K562 (cell line): ENCODE data around the gene ARID5B. TPM values are rescaled to one million over a fixed set of nuclear protein-coding genes. Genes with fewer than 3 reads are reported as not detected.

Experiments
- ATAC-seq: fragments of 200-7000 bp; cut with Tn5 transposase; 3 replicates; pipeline ENCODE4 v1.9.1; 2020; ENCODE audit warnings: moderate library complexity
- BruUV-seq: library from RNA; stranded (reverse); fragments of 400-500 nt; replicated peaks from 2 replicates; lab custom pipeline; 2021; lab: Mats Ljungman, UMichigan
- CTCF ChIA-PET: fragments of 300-600 bp; formaldehyde crosslinking; extraction: SDS; loops from one replicate; lab custom pipeline; 2021; ENCODE audit warnings: low intra/inter-chr PET ratio; lab: Yijun Ruan, JAX
- POLR2A ChIA-PET: fragments of 300-600, 350-650 bp; sonication (Branson Sonifier 250); formaldehyde crosslinking; extraction: SDS; loops from one replicate; lab custom pipeline; 2021; ENCODE audit warnings: antibody characterized with exemption, inconsistent platforms; lab: Yijun Ruan, JAX
- DNase-seq, 4 experiments: peaks; one replicate each; pipeline versions ENCODE4 v3.0.0 to v3.0.0-alpha.2; 2011 to 2018; ENCODE audit warnings: low spot score in 3 of 4, mixed read lengths in 3 of 4; ENCODE audit errors: extremely low read depth in 1 of 4
- FAIRE-seq: peaks from 2 replicates; lab custom pipeline; 2011; peaks lifted over from hg19 to GRCh38; lab: Jason Lieb, UNC
- H2AFZ ChIP-seq: 2 replicates; pipeline ENCODE4 v1.6.0; 2011; ENCODE audit warnings: low read depth, low read length, control low read depth, inconsistent platforms
- H3K27ac ChIP-seq: fragments of 200-600 bp; 3 replicates; pipeline ENCODE4 v1.8.0; 2011; ENCODE audit warnings: low read depth, mild to moderate bottlenecking, control low read depth, inconsistent platforms, low read length, moderate library complexity, mixed read lengths; ENCODE audit errors: extremely low read depth
- H3K27me3 ChIP-seq, 2 experiments: fragments of 300-600 bp in 1 of 2; 2 replicates in 1 of 2; 3 replicates in 1 of 2; pipeline versions ENCODE4 v1.6.0 to v1.8.0; 2011; ENCODE audit warnings: inconsistent platforms in 2 of 2, low read length in 2 of 2, mild to moderate bottlenecking in 1 of 2, mixed read lengths in 1 of 2, moderate library complexity in 1 of 2; ENCODE audit not compliant: control insufficient read depth in 2 of 2, insufficient read depth in 2 of 2
- H3K36me3 ChIP-seq: fragments of 300-600 bp; 3 replicates; pipeline ENCODE4 v1.8.0; 2011; ENCODE audit warnings: mild to moderate bottlenecking, low read length, inconsistent platforms; ENCODE audit not compliant: control insufficient read depth, insufficient read depth
- H3K4me1 ChIP-seq, 2 experiments: fragments of 200-600 bp in 1 of 2; replicated peaks in 1 of 2; 2 replicates in 1 of 2; 3 replicates in 1 of 2; pipeline versions ENCODE4 v1.5.1 to v1.8.0; 2011; ENCODE audit warnings: inconsistent platforms in 2 of 2, low read length in 2 of 2, mild to moderate bottlenecking in 1 of 2, mixed read lengths in 1 of 2, moderate library complexity in 1 of 2; ENCODE audit not compliant: control insufficient read depth in 2 of 2, insufficient read depth in 2 of 2
- H3K4me2 ChIP-seq: 2 replicates; pipeline ENCODE4 v1.6.1; 2011; ENCODE audit warnings: low read length, control low read depth, inconsistent platforms, mixed read lengths; ENCODE audit not compliant: insufficient read depth
- H3K4me3 ChIP-seq: fragments of 200-600 bp; sonication (generic), shearing (Covaris generic); 2 replicates; pipeline ENCODE4 v1.5.1; 2016; ENCODE audit warnings: control low read depth, inconsistent platforms
- H3K79me2 ChIP-seq: fragments of 200-600 bp; 3 replicates; pipeline ENCODE4 v1.8.0; 2011; ENCODE audit warnings: low read length, inconsistent platforms; ENCODE audit not compliant: control insufficient read depth, insufficient read depth
- H3K9ac ChIP-seq, 2 experiments: 2 replicates each; pipeline versions ENCODE4 v1.6.0 to v1.6.1; 2011; ENCODE audit warnings: low read depth in 2 of 2, low read length in 2 of 2, control low read depth in 1 of 2, inconsistent platforms in 1 of 2, mild to moderate bottlenecking in 1 of 2, mixed read lengths in 1 of 2; ENCODE audit not compliant: insufficient read depth in 1 of 2
- H3K9me1 ChIP-seq: one replicate; pipeline ENCODE4 v1.6.0; 2011; ENCODE audit warnings: inconsistent platforms, mild to moderate bottlenecking, low read length, moderate library complexity; ENCODE audit not compliant: control insufficient read depth, insufficient read depth
- H3K9me3 ChIP-seq: replicated peaks from 2 replicates; pipeline ENCODE4 v1.5.1; 2011; ENCODE audit warnings: low read depth, low read length, inconsistent platforms; ENCODE audit not compliant: control insufficient read depth, insufficient read depth
- H4K20me1 ChIP-seq: replicated peaks from 2 replicates; pipeline ENCODE4 v1.6.1; 2011; ENCODE audit warnings: low read length, inconsistent platforms, mixed read lengths; ENCODE audit not compliant: control insufficient read depth, insufficient read depth
- CEBPB ChIP-seq: fragments of 450-650 bp; IDR thresholded peaks from 2 replicates; pipeline ENCODE4 v1.6.1; 2016; ENCODE audit warnings: missing genetic modification characterization, missing compliant biosample characterization
- GABPB2 ChIP-seq: fragments of 250-450 bp; sonication (Bioruptor Pico); conservative IDR thresholded peaks from 2 replicates; pipeline ENCODE4 v1.5.1; 2021; ENCODE audit warnings: mild to moderate bottlenecking
- GATAD2A ChIP-seq: fragments of 450-650 bp; IDR thresholded peaks from 2 replicates; pipeline ENCODE4 v1.6.1; 2017
- SREBF1 ChIP-seq: fragments of 150-350 bp; IDR thresholded peaks from 2 replicates; pipeline ENCODE4 v1.6.1; 2014; ENCODE audit warnings: antibody characterized with exemption, low read depth, low read length, borderline replicate concordance
- TAF9B ChIP-seq: fragments of 450-650 bp; IDR thresholded peaks from 2 replicates; pipeline ENCODE4 v1.6.1; 2018; ENCODE audit warnings: mild to moderate bottlenecking; ENCODE audit not compliant: partially characterized antibody
- ZBTB17 ChIP-seq: fragments of 450-650 bp; formaldehyde crosslinking; IDR thresholded peaks from 2 replicates; pipeline ENCODE4 v1.4.0; 2020; ENCODE audit warnings: mild to moderate bottlenecking
- ZNF124 ChIP-seq: sonication (generic); formaldehyde crosslinking; IDR thresholded peaks from 2 replicates; pipeline ENCODE4 v1.8.1; 2022; ENCODE audit warnings: missing genetic modification reagents
- ZNF133 ChIP-seq: fragments of 250-450 bp; sonication (Bioruptor Pico); IDR thresholded peaks from 2 replicates; pipeline ENCODE4 v1.4.0; 2020; ENCODE audit warnings: mild to moderate bottlenecking
- ZNF707 ChIP-seq: fragments of 250-450 bp; sonication (Bioruptor Pico); conservative IDR thresholded peaks from 2 replicates; pipeline ENCODE4 v1.8.0; 2022; ENCODE audit warnings: inconsistent platforms, mild to moderate bottlenecking, moderate library complexity
- ZNF77 ChIP-seq: fragments of 250-450 bp; sonication (Bioruptor Pico); IDR thresholded peaks from 2 replicates; pipeline ENCODE4 v1.5.0; 2020
- WGBS: fragments of 100-300 bp; shearing (Covaris generic); methylation state at CpG from one replicate; pipeline ENCODE4 v1.1.6; 2016; ENCODE audit warnings: low coverage, mixed read lengths; ENCODE audit not compliant: insufficient coverage; ENCODE audit errors: missing lambda C conversion rate; 5-methylcytosine and 5-hydroxymethylcytosine counted together
- in situ Hi-C: fragments of 300-500 bp; cut with MboI; formaldehyde crosslinking; loops from 4 replicates; pipeline ENCODE4 v1.15.0; 2018; ENCODE audit warnings: inconsistent platforms, mixed read lengths
- intact Hi-C: fragments of 100-400 bp; cut with micrococcal nuclease; formaldehyde crosslinking; loops from 2 replicates; pipeline ENCODE4 v1.14.2; 2022
- polyA plus RNA-seq, 8 experiments: library from polyadenylated mRNA; depleted of rRNA in 4 of 8; stranded (reverse) in 5 of 8; unstranded in 3 of 8; fragments of >200 nt; fragmentation: Nextera tagmentation in 2 of 8; fragmentation: Illumina TruSeq in 1 of 8; extraction: Ambion mirVana in 2 of 8; extraction: Trizol in 1 of 8; gene quantifications; 2 replicates each; pipeline versions ENCODE4 v1.2.1 to v1.2.3, GENCODE V29; 2011 to 2014; ENCODE audit warnings: inconsistent platforms in 1 of 8, missing spikeins in 1 of 8
- total RNA-seq, 7 experiments: library from RNA; depleted of rRNA in 6 of 7; stranded (reverse); fragments of >200 nt in 6 of 7; fragmentation: Illumina TruSeq in 2 of 7; extraction: Trizol in 2 of 7; gene quantifications; 2 replicates each; pipeline versions ENCODE4 v1.2.1 to v1.2.3, GENCODE V29; 2011 to 2021; ENCODE audit warnings: low replicate concordance in 1 of 7
- TF ChIP-seq, protein P1 (sequence below): sonication (generic); formaldehyde crosslinking; IDR thresholded peaks from 2 replicates; pipeline ENCODE4 v1.4.0; 2020; ENCODE audit warnings: mild to moderate bottlenecking, missing genetic modification reagents
- TF ChIP-seq, protein P2 (sequence below): sonication (generic); formaldehyde crosslinking; IDR thresholded peaks from 2 replicates; pipeline ENCODE4 v1.8.1; 2022; ENCODE audit warnings: missing genetic modification reagents
- TF ChIP-seq, protein P3 (sequence below): fragments of 250-450 bp; sonication (Bioruptor Pico); IDR thresholded peaks from 2 replicates; pipeline ENCODE4 v1.5.0; 2020; ENCODE audit warnings: mild to moderate bottlenecking, borderline replicate concordance
- TF ChIP-seq, protein P4 (sequence below): fragments of 450-650 bp; IDR thresholded peaks from 2 replicates; pipeline ENCODE4 v1.6.1; 2016; ENCODE audit warnings: missing biosample characterization, missing genetic modification characterization

ARID5B gene
- total and polyA plus RNA-seq, 9 of the 15 experiments (the other 6 are each of a cell fraction or from before 2014, with no cell fraction given) = 0.48 to 1.6 (median 0.80) TPM

DNA sequence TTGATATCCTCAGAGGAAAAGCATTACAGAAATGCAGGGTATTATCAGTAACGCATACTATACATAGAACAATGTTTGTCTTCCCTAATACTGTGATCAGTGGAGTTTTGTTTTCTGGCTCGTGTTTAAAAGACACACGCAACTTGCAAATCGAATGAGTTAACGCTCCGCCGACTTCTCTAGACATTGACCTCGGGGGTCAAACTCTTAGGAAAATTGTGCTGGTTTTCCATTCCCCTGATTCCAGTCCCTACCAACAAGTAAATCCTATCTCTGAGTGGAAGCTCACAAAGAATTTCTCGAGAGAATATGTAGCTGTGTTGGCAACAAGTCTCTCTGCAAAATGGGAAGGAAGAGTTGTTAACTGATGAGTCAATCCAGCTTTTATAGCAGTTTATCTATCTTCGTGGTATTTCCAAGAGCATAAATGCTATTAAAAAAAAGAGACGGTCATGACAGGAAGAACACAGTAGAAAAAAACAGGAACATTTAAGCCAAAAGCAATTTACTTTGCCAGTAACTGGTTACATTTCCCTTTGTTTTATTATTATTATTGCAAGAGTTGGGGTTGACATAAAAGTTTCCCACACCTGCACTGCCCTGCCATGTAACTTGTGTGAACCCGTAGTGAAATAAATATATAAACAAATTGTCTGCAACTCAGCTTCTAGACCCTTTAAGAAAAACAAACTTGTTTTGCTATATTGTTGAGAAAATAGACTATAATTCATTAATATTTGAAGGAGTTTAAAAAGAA, 144.4 kb downstream of the ARID5B start:
- no peak overlapping the region for H2AFZ ChIP-seq
- H3K4me3 ChIP-seq = no peak overlapping the region
- ATAC-seq (no peak), DNase-seq (no peak), FAIRE-seq (no peak)
- peaks cover 5 to 9% of the 10 kb centered on the region in 2 experiments; a peak in 3 of 5 replicates for H3K4me1 ChIP-seq
- no TSS peak for BruUV-seq
- H4K20me1 ChIP-seq = no peaks in the 10 kb centered on the region
- no peaks in the 10 kb centered on the region for H3K9me1 ChIP-seq
- H3K9me3 ChIP-seq = no peaks in the 10 kb centered on the region
- intact Hi-C loops = no loop called here
- H3K27me3 ChIP-seq = peaks cover 4 to 9% of the 10 kb centered on the region in 2 experiments; a peak in 3 of 5 replicates
- no peak for TF ChIP-seq ZNF133 (CRISPR knock-in tag)
- TF ChIP-seq, protein P1, sequence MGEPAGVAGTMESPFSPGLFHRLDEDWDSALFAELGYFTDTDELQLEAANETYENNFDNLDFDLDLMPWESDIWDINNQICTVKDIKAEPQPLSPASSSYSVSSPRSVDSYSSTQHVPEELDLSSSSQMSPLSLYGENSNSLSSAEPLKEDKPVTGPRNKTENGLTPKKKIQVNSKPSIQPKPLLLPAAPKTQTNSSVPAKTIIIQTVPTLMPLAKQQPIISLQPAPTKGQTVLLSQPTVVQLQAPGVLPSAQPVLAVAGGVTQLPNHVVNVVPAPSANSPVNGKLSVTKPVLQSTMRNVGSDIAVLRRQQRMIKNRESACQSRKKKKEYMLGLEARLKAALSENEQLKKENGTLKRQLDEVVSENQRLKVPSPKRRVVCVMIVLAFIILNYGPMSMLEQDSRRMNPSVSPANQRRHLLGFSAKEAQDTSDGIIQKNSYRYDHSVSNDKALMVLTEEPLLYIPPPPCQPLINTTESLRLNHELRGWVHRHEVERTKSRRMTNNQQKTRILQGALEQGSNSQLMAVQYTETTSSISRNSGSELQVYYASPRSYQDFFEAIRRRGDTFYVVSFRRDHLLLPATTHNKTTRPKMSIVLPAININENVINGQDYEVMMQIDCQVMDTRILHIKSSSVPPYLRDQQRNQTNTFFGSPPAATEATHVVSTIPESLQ = no peak
- TF ChIP-seq CEBPB (tag) = no peak
- no peak for TF ChIP-seq ZNF707 (CRISPR knock-in tag)
- no peak for TF ChIP-seq GATAD2A
- no peak for TF ChIP-seq ZNF124 (CRISPR knock-in tag)
- TF ChIP-seq, protein P2, sequence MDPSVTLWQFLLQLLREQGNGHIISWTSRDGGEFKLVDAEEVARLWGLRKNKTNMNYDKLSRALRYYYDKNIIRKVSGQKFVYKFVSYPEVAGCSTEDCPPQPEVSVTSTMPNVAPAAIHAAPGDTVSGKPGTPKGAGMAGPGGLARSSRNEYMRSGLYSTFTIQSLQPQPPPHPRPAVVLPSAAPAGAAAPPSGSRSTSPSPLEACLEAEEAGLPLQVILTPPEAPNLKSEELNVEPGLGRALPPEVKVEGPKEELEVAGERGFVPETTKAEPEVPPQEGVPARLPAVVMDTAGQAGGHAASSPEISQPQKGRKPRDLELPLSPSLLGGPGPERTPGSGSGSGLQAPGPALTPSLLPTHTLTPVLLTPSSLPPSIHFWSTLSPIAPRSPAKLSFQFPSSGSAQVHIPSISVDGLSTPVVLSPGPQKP = no peak
- TF ChIP-seq ZBTB17 (CRISPR knock-in tag) = no peak
- TF ChIP-seq, protein P3, sequence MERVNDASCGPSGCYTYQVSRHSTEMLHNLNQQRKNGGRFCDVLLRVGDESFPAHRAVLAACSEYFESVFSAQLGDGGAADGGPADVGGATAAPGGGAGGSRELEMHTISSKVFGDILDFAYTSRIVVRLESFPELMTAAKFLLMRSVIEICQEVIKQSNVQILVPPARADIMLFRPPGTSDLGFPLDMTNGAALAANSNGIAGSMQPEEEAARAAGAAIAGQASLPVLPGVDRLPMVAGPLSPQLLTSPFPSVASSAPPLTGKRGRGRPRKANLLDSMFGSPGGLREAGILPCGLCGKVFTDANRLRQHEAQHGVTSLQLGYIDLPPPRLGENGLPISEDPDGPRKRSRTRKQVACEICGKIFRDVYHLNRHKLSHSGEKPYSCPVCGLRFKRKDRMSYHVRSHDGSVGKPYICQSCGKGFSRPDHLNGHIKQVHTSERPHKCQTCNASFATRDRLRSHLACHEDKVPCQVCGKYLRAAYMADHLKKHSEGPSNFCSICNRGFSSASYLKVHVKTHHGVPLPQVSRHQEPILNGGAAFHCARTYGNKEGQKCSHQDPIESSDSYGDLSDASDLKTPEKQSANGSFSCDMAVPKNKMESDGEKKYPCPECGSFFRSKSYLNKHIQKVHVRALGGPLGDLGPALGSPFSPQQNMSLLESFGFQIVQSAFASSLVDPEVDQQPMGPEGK = no peak
- TF ChIP-seq ZNF77 = no peak
- TF ChIP-seq TAF9B = no peak
- no peak for TF ChIP-seq SREBF1
- TF ChIP-seq, protein P4, sequence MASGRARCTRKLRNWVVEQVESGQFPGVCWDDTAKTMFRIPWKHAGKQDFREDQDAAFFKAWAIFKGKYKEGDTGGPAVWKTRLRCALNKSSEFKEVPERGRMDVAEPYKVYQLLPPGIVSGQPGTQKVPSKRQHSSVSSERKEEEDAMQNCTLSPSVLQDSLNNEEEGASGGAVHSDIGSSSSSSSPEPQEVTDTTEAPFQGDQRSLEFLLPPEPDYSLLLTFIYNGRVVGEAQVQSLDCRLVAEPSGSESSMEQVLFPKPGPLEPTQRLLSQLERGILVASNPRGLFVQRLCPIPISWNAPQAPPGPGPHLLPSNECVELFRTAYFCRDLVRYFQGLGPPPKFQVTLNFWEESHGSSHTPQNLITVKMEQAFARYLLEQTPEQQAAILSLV (tag) = no peak
- no peak for TF ChIP-seq GABPB2 (CRISPR knock-in tag)
- 28% methylated on average over 12 of the region's 12 CpGs for WGBS
- in situ Hi-C loops = loop anchor here (10.0 kb wide), 1 partner anchor 199 kb away; no protein-coding TSS in a partner anchor
- no peaks in the 10 kb centered on the region for H3K36me3 ChIP-seq
- no peaks in the 10 kb centered on the region for H3K79me2 ChIP-seq
- ChIA-PET CTCF (no interaction called here), POLR2A (interaction anchor here (0.7 kb wide), 1 partner anchor 14 kb away, joined by 3 read pairs; no protein-coding TSS in a partner anchor)
- H3K9ac ChIP-seq = no peak overlapping the region
- no peak overlapping the region for H3K27ac ChIP-seq
- H3K4me2 ChIP-seq = no peak overlapping the region
